H1 (cell line): ENCODE measurements around the gene LRPAP1. TPM values are rescaled to one million over a fixed set of nuclear protein-coding genes. Genes with fewer than 3 reads are reported as not detected.
A peak's percentile ranks its signal among the peaks of the same experiment; 100 is the strongest.

Experiments
- BACH1 ChIP-seq: IDR thresholded peaks from 2 replicates; pipeline ENCODE4 v1.6.1; 2012; ENCODE audit warnings: low read length, improper control_type of control experiment
- CEBPB ChIP-seq: IDR thresholded peaks from 2 replicates; pipeline ENCODE4 v1.6.1; 2012; ENCODE audit warnings: low read depth, low read length
- CHD1 ChIP-seq: IDR thresholded peaks from 2 replicates; pipeline ENCODE4 v1.6.1; 2012; ENCODE audit warnings: low read depth, low read length, improper control_type of control experiment
- EZH2 ChIP-seq: fragments of 200-600 bp; sonication (generic); IDR thresholded peaks from 2 replicates; pipeline ENCODE4 v1.7.1; 2012; ENCODE audit warnings: low read depth, mild to moderate bottlenecking, moderate library complexity, low read length, inconsistent platforms; ENCODE audit not compliant: severe bottlenecking
- KDM5A ChIP-seq: fragments of 200-600 bp; IDR thresholded peaks from 2 replicates; pipeline ENCODE4 v1.7.1; 2012; ENCODE audit warnings: mild to moderate bottlenecking, low read length, inconsistent platforms, mixed read lengths
- PHF8 ChIP-seq: fragments of 200-600 bp; sonication (generic); conservative IDR thresholded peaks from 2 replicates; pipeline ENCODE4 v1.7.1; 2012; ENCODE audit warnings: low read depth, mild to moderate bottlenecking, inconsistent platforms, low read length, moderate library complexity
- RAD21 ChIP-seq, 2 experiments: IDR thresholded peaks in 1 of 2; conservative IDR thresholded peaks in 1 of 2; 2 replicates each; pipeline ENCODE4 v1.6.1; 2011; ENCODE audit warnings: low read depth in 2 of 2, low read length in 2 of 2, improper control_type of control experiment in 1 of 2, inconsistent platforms in 1 of 2, mild to moderate bottlenecking in 1 of 2, moderate library complexity in 1 of 2
- RBBP5 ChIP-seq: IDR thresholded peaks from 2 replicates; pipeline ENCODE4 v1.7.1; 2012; ENCODE audit warnings: low read depth, mild to moderate bottlenecking, inconsistent platforms, low read length, moderate library complexity, borderline replicate concordance
- RXRA ChIP-seq: IDR thresholded peaks from 2 replicates; pipeline ENCODE4 v1.6.1; 2011; ENCODE audit warnings: low read depth, mild to moderate bottlenecking, low read length, moderate library complexity; ENCODE audit not compliant: insufficient read depth
- SIRT6 ChIP-seq: IDR thresholded peaks from one replicate; pipeline ENCODE4 v1.7.1; 2012; ENCODE audit warnings: low read length, inconsistent platforms
- SP4 ChIP-seq: IDR thresholded peaks from 2 replicates; pipeline ENCODE4 v1.6.1; 2012; ENCODE audit warnings: low read length, inconsistent platforms
- TAF1 ChIP-seq: IDR thresholded peaks from 2 replicates; pipeline ENCODE4 v1.6.1; 2011; ENCODE audit warnings: mild to moderate bottlenecking, low read depth, low read length
- TBP ChIP-seq: IDR thresholded peaks from 2 replicates; pipeline ENCODE4 v1.6.1; 2011; ENCODE audit warnings: low read depth, low read length, improper control_type of control experiment
- polyA plus RNA-seq, 7 experiments: library from polyadenylated mRNA; depleted of rRNA in 3 of 7; stranded (reverse) in 5 of 7; unstranded in 2 of 7; fragments of >200 nt in 5 of 7; fragments of 200-250 nt in 2 of 7; gene quantifications; 1 replicate in 5 of 7; 2 replicates in 1 of 7; 4 replicates in 1 of 7; pipeline versions ENCODE4 v1.2.1 to v1.2.3, GENCODE V29; 2011 to 2013; ENCODE audit warnings: missing spikeins in 2 of 7, mixed read lengths in 2 of 7
- total RNA-seq: library from RNA; stranded (reverse); fragmentation: NEBNext Ultra II Directional; extraction: Animal tissue kit (Norgen Biotek cat#: 25700); gene quantifications from 2 replicates; pipeline ENCODE4 v1.2.1, GENCODE V29; 2021
- TF ChIP-seq, protein P1 (sequence below): IDR thresholded peaks from 2 replicates; pipeline ENCODE4 v1.6.1; 2011; ENCODE audit warnings: low read length, improper control_type of control experiment

The LRPAP1 gene
- total and polyA plus RNA-seq, 2 of the 8 experiments (the other 6 are each of a cell fraction or from before 2014, with no cell fraction given) = 31.1 to 101 TPM

- peak; percentile 41; the same call in 1 of the 2 replicates for TF ChIP-seq SP4
- TF ChIP-seq RBBP5 = no peak
- TF ChIP-seq RXRA = no peak
- no peak for TF ChIP-seq BACH1
- TF ChIP-seq EZH2 = no peak
- no peak for TF ChIP-seq RAD21 (IDR thresholded peaks at IDR 0.05 in 1 of 2, conservative IDR thresholded peaks at IDR 0.05 in 1 of 2; ENCODE audit: low read depth in 2 of 2, low read length in 2 of 2)
- TF ChIP-seq CEBPB = no peak
- no peak for TF ChIP-seq KDM5A
- peak; percentile 99 for TF ChIP-seq TAF1
- TF ChIP-seq, protein P1, sequence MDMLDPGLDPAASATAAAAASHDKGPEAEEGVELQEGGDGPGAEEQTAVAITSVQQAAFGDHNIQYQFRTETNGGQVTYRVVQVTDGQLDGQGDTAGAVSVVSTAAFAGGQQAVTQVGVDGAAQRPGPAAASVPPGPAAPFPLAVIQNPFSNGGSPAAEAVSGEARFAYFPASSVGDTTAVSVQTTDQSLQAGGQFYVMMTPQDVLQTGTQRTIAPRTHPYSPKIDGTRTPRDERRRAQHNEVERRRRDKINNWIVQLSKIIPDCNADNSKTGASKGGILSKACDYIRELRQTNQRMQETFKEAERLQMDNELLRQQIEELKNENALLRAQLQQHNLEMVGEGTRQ = no peak
- TF ChIP-seq SIRT6 = no peak
- peak; percentile 99 for TF ChIP-seq PHF8
- no peak for TF ChIP-seq CHD1
- peak; percentile 93 for TF ChIP-seq TBP
Observed at GRCh38 chr4:3531879-3532750, at the start of gene LRPAP1 (continued).
